NCI-H748 (cell line): ENCODE results near the gene EGF.
"Not testable (repeated sequence)": the region's sequence is repeated elsewhere in the genome, so short reads cannot be mapped to it uniquely, and the experiment has no call there.

Source experiments
- DNase-seq: peaks from one replicate; lab custom pipeline; 2025; ENCODE audit not compliant: unreplicated experiment; lab: John Stamatoyannopoulos, UW

Gene EGF

GRCh38 chr4:110025056-110025455, 112.4 kb downstream of the EGF start:
- DNase-seq = no peak

DNA sequence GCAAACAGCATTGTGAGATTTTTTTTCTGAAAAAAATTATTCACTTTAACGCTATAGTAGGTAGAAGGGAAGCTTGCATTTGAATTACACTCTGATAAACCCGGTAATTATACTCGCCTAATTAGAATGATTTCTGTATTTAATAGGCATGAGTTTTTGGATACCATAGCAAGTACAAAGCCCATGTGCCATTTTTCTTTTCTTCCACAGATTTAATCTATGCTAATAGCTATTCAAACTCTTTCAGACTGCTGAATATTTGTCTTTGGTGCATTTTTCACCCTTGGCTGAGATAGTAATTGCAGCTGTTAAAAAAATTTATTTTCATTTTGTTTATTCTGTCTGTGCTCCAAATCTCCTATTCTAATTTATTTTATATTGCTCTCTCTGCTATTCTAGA, 113.0 kb downstream of the EGF start:
- DNase-seq = no peak

- no peak for DNase-seq
Measured at GRCh38 chr4:110032603-110033002, 119.9 kb downstream of the EGF start.

DNA sequence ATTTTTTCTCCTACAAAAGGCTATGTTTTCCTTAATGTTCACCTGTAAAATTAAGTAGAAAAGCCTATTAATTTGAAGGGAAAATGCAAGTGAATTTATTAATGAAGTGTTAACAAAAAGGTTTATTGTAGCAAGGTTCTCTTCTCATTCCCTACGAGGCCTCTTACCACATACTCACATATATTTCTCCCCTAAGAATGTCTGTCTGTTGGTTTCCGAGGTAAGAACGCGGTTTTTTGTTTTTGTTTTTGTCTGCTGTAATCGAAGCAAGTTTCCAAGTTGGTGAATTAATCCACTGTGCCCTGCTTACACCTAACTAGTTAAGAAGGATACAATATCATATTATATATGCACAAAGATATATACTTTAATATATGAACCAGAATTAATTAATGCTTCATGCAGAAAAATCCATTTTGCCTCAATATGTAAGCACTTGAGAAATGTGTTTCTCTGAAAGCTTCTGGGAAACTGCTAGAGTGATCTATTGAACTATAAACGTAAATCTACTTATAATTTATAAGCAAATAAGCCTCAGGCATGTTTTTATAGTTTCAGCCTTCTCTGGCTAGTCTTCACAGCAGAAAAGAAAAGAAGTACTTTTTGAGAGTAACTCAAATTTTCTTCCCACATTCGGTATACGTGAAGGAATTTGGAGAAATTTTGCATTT, 120.8 kb downstream of the EGF start:
- no peak for DNase-seq

GRCh38 chr4:110034026-110034393, 121.3 kb downstream of the EGF start:
- DNase-seq = no peak

GRCh38 chr4:110039164-110039563, 126.5 kb downstream of the EGF start:
- DNase-seq = not testable (repeated sequence)

- DNase-seq = no peak
Measured at GRCh38 chr4:110041735-110042134, 129.1 kb downstream of the EGF start.

GRCh38 chr4:110042545-110043517, 130.1 kb downstream of the EGF start:
- no peak for DNase-seq

DNA sequence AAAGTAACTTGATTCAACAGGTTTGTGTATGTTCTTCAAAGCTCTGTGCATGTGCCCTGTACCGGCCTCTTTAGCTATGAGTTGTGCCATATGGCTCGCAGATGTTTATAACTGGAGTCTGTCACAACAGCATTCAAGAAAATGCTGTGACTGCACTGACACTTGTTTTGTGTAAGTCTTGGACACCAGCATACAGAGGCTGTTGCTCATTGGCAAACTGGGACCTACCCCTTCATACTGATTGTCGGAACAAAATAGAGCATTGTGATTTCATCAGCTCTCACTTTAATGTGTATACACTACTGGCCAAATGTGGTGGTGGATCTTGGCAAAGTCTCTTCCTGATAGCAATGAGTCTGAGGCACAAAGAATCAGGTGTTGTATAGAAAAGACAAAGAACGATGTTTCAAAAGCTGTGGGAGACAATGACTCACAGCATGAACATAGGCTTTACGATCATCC, 133.9 kb downstream of the EGF start:
- peak; percentile 74 for DNase-seq

GRCh38 chr4:110049951-110050925, 137.6 kb downstream of the EGF start:
- DNase-seq = peak; percentile 27

- DNase-seq = no peak
Measured at GRCh38 chr4:110055158-110055768, 142.6 kb downstream of the EGF start.

- DNase-seq = no peak
Measured at GRCh38 chr4:110058677-110059076, 146.0 kb downstream of the EGF start.

- no peak for DNase-seq
Measured at GRCh38 chr4:110059556-110060191, 147.0 kb downstream of the EGF start.

DNA sequence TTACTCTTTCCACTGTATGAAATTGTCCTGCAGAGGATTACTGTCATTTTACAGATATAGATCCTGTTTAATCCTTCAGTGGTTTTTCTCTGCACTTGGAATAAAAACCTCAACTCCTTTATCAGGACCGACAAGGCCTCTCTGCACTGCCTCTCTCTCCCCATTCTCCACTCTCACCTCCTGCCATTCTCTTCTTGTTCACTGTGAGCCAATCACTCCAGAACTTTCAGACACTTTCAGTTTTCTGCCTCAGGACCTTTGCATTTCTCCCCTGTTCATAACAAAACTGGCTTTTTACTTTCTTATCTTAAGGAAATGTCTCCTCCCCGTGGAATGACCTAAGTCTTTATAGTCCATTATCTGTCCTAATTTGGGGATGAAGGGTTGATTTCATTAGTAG, 148.4 kb downstream of the EGF start:
- no peak for DNase-seq
